Ascending aorta (tissue), 2 donors: ENCODE data around the gene ADRA2C. TPM values are rescaled to one million over a fixed set of nuclear protein-coding genes. Genes with fewer than 3 reads are reported as not detected.

Experiments
- DNase-seq, 2 donors: peaks; one replicate each; pipeline ENCODE4 v3.0.0-alpha.2; 2019; ENCODE audit warnings: low spot score in 2 of 2
- H3K27ac ChIP-seq, 2 donors: fragments of 200-600 bp; sonication (generic); one replicate each; pipeline ENCODE4 v1.5.1; 2016 to 2017; ENCODE audit warnings: mild to moderate bottlenecking in 1 of 2
- H3K27me3 ChIP-seq: fragments of 200-600 bp; sonication (generic); one replicate; pipeline ENCODE4 v1.5.1; 2017
- H3K36me3 ChIP-seq, 2 donors: fragments of 200-600 bp; sonication (generic); one replicate each; pipeline ENCODE4 v1.5.1; 2016
- H3K4me1 ChIP-seq, 2 donors: fragments of 200-600 bp; sonication (generic); one replicate each; pipeline ENCODE4 v1.5.1; 2016 to 2017; ENCODE audit warnings: mild to moderate bottlenecking in 1 of 2
- H3K4me3 ChIP-seq, 2 donors: fragments of 200-600 bp; sonication (generic); one replicate each; pipeline ENCODE4 v1.5.1; 2016 to 2017; ENCODE audit warnings: mild to moderate bottlenecking in 1 of 2
- H3K9me3 ChIP-seq, 2 donors: fragments of 200-600 bp; sonication (generic); one replicate each; pipeline ENCODE4 v1.5.1; 2016
- intact Hi-C: fragments of 100-400 bp; cut with DNase I; formaldehyde crosslinking; loops from one replicate; pipeline ENCODE4 v1.15.1; 2023
- total RNA-seq: library from RNA; depleted of rRNA; stranded (reverse); fragments of >200 nt; gene quantifications from one replicate; pipeline ENCODE4 v1.1.0, GENCODE V29; 2016
- TF ChIP-seq, protein P1 (sequence below), 3 experiments: fragments of 200-600 bp in 2 of 3; fragments of 450-650 bp in 1 of 3; sonication (generic) in 2 of 3; IDR thresholded peaks; one replicate each; pipeline ENCODE4 v1.5.1; 2016 to 2019; ENCODE audit warnings: antibody characterized with exemption in 3 of 3, mild to moderate bottlenecking in 1 of 3, moderate library complexity in 1 of 3

Gene ADRA2C
- total RNA-seq, 1 donor from 2014 or later = 46.1 TPM

DNA sequence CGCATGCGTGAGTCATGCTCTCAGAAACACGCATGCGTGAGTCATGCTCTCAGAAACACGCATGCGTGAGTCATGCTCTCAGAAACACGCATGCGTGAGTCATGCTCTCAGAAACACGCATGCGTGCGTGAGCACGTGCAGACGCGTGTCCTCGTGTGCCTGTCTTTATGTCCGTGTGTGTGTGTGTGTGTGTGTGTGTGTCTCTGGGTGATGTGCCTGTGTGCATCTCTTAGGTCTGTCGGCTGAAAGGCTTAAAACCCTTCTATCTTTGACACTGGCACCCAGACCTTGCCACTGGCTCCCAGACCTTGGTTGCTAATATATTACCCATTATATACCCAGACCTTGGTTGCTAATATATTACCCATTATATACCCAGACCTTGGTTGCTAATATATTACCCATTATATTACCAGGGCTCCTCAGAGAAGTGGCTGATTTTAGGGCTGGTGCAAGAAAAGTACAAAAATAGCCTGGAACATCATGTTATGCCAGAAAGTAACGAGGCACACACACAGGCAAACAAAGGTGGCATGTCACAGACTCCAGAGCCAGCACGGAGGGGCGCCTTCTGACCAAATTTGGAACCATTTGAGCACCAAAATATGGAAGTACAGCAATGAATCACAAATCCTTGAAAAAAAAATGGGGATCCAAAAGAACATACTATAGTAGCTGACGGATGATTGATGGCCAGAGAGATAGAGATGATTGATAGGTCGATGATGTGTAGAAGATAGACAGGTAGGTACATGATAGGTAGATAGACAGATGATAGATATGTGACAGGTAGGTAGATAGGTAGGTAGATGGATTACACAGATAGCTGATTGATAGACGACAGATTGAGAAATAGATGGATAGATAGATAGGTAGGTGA, 19.2 kb upstream of the ADRA2C start:
- H3K4me1 ChIP-seq = peaks cover 7 to 31% of the 10 kb centered on the region in 2 donors
- intact Hi-C loops = loop anchor here (1.0 to 5.0 kb wide), 2 partner anchors 20 to 90 kb away; no protein-coding TSS in a partner anchor
- no peaks in the 10 kb centered on the region for H3K27me3 ChIP-seq
- no peak overlapping the region for H3K4me3 ChIP-seq
- H3K27ac ChIP-seq = peak overlapping the region; percentile 36 to 51
- no peaks in the 10 kb centered on the region for H3K36me3 ChIP-seq
- TF ChIP-seq, protein P1, sequence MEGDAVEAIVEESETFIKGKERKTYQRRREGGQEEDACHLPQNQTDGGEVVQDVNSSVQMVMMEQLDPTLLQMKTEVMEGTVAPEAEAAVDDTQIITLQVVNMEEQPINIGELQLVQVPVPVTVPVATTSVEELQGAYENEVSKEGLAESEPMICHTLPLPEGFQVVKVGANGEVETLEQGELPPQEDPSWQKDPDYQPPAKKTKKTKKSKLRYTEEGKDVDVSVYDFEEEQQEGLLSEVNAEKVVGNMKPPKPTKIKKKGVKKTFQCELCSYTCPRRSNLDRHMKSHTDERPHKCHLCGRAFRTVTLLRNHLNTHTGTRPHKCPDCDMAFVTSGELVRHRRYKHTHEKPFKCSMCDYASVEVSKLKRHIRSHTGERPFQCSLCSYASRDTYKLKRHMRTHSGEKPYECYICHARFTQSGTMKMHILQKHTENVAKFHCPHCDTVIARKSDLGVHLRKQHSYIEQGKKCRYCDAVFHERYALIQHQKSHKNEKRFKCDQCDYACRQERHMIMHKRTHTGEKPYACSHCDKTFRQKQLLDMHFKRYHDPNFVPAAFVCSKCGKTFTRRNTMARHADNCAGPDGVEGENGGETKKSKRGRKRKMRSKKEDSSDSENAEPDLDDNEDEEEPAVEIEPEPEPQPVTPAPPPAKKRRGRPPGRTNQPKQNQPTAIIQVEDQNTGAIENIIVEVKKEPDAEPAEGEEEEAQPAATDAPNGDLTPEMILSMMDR (IDR thresholded peaks at IDR 0.05) = no peak
- no peaks in the 10 kb centered on the region for H3K9me3 ChIP-seq
- DNase-seq = peak; percentile 47 to 87

DNA sequence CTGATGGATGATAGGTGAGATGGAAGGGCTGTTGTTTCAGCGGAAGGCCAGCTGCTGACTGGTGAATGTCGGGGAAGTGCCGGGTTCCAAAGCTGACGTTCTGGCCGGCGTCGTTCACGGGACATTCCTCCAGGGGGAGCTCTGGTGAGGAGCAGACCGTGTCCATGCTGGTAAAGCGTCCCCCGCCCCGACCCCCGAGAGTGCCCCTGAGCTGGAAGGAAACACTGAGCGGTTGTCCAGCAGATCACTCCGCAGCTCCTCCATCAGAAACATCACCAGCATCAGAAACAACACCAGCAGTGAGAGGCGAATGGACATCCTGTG, 18.6 kb upstream of the ADRA2C start:
- no peak overlapping the region for H3K4me3 ChIP-seq
- no peaks in the 10 kb centered on the region for H3K36me3 ChIP-seq
- TF ChIP-seq, protein P1 (IDR thresholded peaks at IDR 0.05) = peak in 2 of 3 experiments; percentile 37 to 50
- intact Hi-C loops = loop anchor here (1.0 to 5.0 kb wide), 2 partner anchors 20 to 90 kb away; no protein-coding TSS in a partner anchor
- no peaks in the 10 kb centered on the region for H3K9me3 ChIP-seq
- H3K27me3 ChIP-seq = no peaks in the 10 kb centered on the region
- H3K27ac ChIP-seq = peak overlapping the region; percentile 36 to 51
- no peak for DNase-seq
- peaks cover 7 to 31% of the 10 kb centered on the region in 2 donors for H3K4me1 ChIP-seq

DNA sequence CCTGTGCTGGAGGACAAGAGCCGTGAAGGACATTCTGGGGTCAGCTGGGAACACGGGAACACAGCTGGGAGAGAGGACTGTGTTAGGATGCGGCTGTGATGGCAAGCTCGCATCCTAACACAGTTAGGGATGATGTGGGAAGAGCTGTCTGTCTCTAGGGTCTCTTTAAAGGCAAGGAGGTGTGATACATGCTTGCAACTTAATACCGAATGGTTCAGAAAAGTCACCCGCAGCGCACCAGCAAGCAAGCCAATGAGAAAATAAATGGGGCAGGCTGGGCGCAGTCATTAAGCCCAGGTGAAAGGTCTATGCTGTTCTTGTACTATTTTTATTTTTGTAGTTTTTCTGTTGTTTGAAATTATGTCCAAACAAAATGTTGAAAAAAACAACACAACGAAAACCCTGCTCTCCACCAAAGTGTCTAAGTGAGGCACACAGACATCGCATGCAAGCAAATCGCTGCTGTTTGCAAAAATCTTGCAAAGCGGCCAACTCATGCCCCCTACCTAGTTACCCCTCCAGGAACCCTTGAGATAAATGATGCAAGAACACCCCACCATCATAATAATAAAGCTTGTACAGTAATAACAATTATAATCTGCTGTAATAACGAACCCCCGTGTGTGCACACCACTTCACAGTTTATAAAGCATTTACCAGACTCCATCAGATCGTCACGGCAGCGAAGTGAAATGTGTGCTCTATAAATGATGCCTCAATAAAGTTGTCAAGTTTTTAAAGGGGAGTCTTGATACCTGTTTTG, 17.9 kb upstream of the ADRA2C start:
- Histone ChIP-seq H3K4me3 (no peak overlapping the region), H3K27ac (no peak overlapping the region), H3K36me3 (no peaks in the 10 kb centered on the region), H3K27me3 (no peaks in the 10 kb centered on the region), H3K4me1 (peaks cover 7 to 31% of the 10 kb centered on the region in 2 donors), H3K9me3 (no peaks in the 10 kb centered on the region)
- intact Hi-C loops = loop anchor here (5.0 kb wide), 1 partner anchor 91 kb away; no protein-coding TSS in a partner anchor
- no peak for DNase-seq
- TF ChIP-seq, protein P1 (IDR thresholded peaks at IDR 0.05) = no peak

DNA sequence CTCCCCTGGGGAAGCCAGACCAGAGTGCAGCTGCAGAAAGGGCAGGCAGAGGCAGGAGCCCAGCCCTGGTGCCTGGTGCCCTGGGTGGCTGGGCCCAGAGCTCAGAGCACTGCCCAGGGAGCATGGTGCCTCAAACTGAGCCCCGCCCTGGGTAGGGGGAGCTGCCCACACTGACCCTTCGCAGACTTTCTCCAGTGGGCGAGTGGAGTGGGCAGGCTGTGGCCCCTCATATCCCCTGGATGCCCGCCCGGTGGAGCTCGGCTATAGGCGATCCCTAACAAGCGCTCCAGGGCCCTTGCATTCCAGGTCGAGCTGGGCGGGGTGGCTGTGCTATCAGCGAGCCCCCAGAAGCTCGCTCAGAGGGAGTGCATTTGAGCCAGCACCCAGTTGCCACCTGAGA, 17.1 kb upstream of the ADRA2C start:
- intact Hi-C loops = loop anchor here (5.0 kb wide), 1 partner anchor 92 kb away; no protein-coding TSS in a partner anchor
- Histone ChIP-seq H3K27me3 (no peaks in the 10 kb centered on the region), H3K4me1 (peaks cover 7 to 31% of the 10 kb centered on the region in 2 donors), H3K27ac (no peak overlapping the region), H3K9me3 (no peaks in the 10 kb centered on the region), H3K36me3 (no peaks in the 10 kb centered on the region), H3K4me3 (no peak overlapping the region)
- TF ChIP-seq, protein P1 (IDR thresholded peaks at IDR 0.05) = no peak
- no peak for DNase-seq

DNA sequence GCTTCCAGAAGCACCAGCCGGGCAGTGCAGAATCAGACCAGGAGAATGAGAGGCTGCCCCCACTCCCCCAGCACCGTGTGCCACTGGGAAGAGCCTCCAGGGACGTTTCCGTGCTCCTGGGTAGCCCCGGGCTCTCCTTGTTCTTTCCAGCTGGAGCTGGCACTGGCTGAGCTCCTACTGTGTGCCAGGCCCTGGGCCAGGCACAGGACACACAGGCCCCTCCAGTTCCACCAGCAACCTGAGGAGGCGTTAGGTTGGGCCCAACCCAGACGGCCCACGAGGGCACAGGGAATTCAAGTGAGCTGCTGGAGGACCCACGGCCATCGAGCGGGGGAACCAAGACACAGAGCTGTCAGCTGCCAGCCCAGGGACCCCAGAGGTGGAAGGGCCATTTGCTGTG, 15.9 kb upstream of the ADRA2C start:
- intact Hi-C loops = no loop called here
- peaks cover 7 to 23% of the 10 kb centered on the region in 2 donors for H3K4me1 ChIP-seq
- no peaks in the 10 kb centered on the region for H3K27me3 ChIP-seq
- H3K9me3 ChIP-seq = no peaks in the 10 kb centered on the region
- H3K36me3 ChIP-seq = no peaks in the 10 kb centered on the region
- TF ChIP-seq, protein P1 (IDR thresholded peaks at IDR 0.05) = no peak
- no peak for DNase-seq
- H3K4me3 ChIP-seq = no peak overlapping the region
- H3K27ac ChIP-seq = no peak overlapping the region
